Right lobe of liver (tissue), 4 donors: ENCODE measurements around the gene CRYGN.

Experiments used
- CTCF ChIP-seq, 4 donors: fragments of 200-600 bp in 3 of 4; fragments of 450-650 bp in 1 of 4; IDR thresholded peaks; one replicate each; pipeline versions ENCODE4 v1.5.1 to v1.8.0; 2016 to 2022; ENCODE audit warnings: antibody characterized with exemption in 4 of 4, mild to moderate bottlenecking in 2 of 4
- POLR2A ChIP-seq: fragments of 450-650 bp; IDR thresholded peaks from one replicate; pipeline ENCODE4 v1.6.1; 2017; ENCODE audit warnings: antibody characterized with exemption, mild to moderate bottlenecking
- donor health status: DM: no; HTN: no; CAD: no.
- donor health status: DM: no; HTN: no; CAD: no.
- donor health status: DM: no; HTN: yes; CAD: no.

- no peak for TF ChIP-seq POLR2A
- no peak for TF ChIP-seq CTCF (IDR thresholded peaks at IDR 0.05)
Measured at GRCh38 chr7:151400626-151401315, 39.2 kb downstream of the CRYGN start.
